A549 (cell line): Measurements from ENCODE around the gene SELENOO.

Source experiments
- CTCF ChIP-seq: fragments of >200 bp; sonication (Bioruptor Twin); formaldehyde crosslinking; IDR thresholded peaks from 3 replicates; pipeline ENCODE4 v1.5.1; 2016
- EP300 ChIP-seq, 2 experiments: fragments of >200 bp; sonication (Bioruptor Twin); formaldehyde crosslinking; IDR thresholded peaks; 2 replicates in 1 of 2; 3 replicates in 1 of 2; pipeline ENCODE4 v1.6.1; 2016 to 2017
- ESRRA ChIP-seq: fragments of 150-350 bp; IDR thresholded peaks from 2 replicates; pipeline ENCODE4 v1.6.1; 2014; ENCODE audit warnings: mild to moderate bottlenecking, low read length, borderline replicate concordance
- JUN ChIP-seq, 2 experiments: fragments of >200 bp; sonication (Bioruptor Twin); formaldehyde crosslinking; IDR thresholded peaks; 2 replicates in 1 of 2; 3 replicates in 1 of 2; pipeline ENCODE4 v1.6.1; 2016 to 2017
- JUNB ChIP-seq: fragments of >200 bp; sonication (Bioruptor Twin); formaldehyde crosslinking; IDR thresholded peaks from 2 replicates; pipeline ENCODE4 v1.6.1; 2016
- MAX ChIP-seq: IDR thresholded peaks from 2 replicates; pipeline ENCODE4 v1.6.1; 2012
- MAZ ChIP-seq: fragments of 150-350 bp; IDR thresholded peaks from 2 replicates; pipeline ENCODE4 v1.6.1; 2014; ENCODE audit warnings: antibody characterized with exemption, low read depth, low read length, borderline replicate concordance
- POLR2A ChIP-seq: IDR thresholded peaks from 2 replicates; pipeline ENCODE4 v1.6.1; 2012; ENCODE audit warnings: mild to moderate bottlenecking, low read length
- POLR2AphosphoS2 ChIP-seq: conservative IDR thresholded peaks from 2 replicates; pipeline ENCODE4 v1.6.1; 2012; ENCODE audit warnings: low read length, improper control_type of control experiment, inconsistent platforms
- SMC3 ChIP-seq: fragments of >200 bp; sonication (Bioruptor Twin); formaldehyde crosslinking; IDR thresholded peaks from 3 replicates; pipeline ENCODE4 v1.6.1; 2018; ENCODE audit warnings: inconsistent platforms
- USF2 ChIP-seq: fragments of 450-650 bp; IDR thresholded peaks from 2 replicates; pipeline ENCODE4 v1.6.1; 2014; ENCODE audit warnings: antibody characterized with exemption
- ZC3H11A ChIP-seq: fragments of 450-650 bp; IDR thresholded peaks from 2 replicates; pipeline ENCODE4 v1.6.1; 2014; ENCODE audit warnings: antibody characterized with exemption, mild to moderate bottlenecking
- ZSCAN20 ChIP-seq: fragments of 250-450 bp; sonication (Bioruptor Pico); IDR thresholded peaks from 2 replicates; pipeline ENCODE4 v1.8.0; 2022; ENCODE audit warnings: mild to moderate bottlenecking, moderate library complexity

DNA sequence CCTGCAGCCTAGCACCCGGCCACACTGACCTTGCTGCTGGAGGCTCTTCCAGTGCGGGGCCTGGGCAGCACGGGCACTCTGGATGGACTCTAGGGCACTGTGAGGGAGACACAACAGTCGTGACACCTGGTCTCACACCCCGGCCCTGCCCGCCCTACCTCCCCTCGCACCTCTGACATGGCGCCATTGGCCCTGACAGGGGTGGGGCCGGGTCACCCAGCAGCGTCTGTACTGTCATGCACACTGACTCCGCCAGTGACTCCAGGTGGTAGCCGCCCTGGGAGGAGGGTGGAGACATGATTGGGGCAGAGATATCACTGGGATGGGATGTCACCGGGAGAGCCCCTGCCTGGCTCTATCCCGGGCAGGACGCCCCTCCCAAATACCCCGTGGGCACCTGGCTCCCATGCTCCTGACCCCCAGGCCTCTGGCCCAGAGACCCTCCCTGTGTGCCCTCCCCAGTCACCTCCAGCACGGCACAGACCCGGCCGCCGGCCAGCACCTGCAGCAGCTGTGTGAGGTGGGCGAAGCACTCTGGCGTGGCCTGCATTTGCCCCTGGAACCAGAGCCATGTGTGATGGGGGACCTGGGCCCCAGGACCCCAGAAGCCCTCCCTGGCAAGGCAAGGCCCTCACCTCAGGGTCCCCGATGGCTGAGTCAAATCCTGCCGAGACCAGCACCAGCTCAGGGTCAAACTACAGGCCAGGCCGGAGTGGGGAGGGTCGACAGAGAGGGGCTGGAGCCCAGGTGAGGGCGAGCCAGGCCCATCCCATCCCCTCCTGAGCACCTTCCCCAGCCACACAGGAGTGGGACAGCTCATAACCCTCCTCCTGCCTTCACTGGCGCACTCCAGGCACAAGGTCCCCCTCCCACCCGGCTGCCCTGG, 47.6 kb downstream of the SELENOO start:
- no peak for TF ChIP-seq POLR2A
- no peak for TF ChIP-seq USF2
- no peak for TF ChIP-seq SMC3
- TF ChIP-seq MAZ = no peak
- TF ChIP-seq CTCF = no peak
- TF ChIP-seq ESRRA = no peak
- no peak for TF ChIP-seq JUNB
- TF ChIP-seq ZSCAN20 (CRISPR knock-in tag) = no peak
- no peak for TF ChIP-seq MAX
- TF ChIP-seq ZC3H11A = no peak
- no peak for TF ChIP-seq JUN (IDR thresholded peaks at IDR 0.05)
- TF ChIP-seq EP300 (IDR thresholded peaks at IDR 0.05) = no peak
- TF ChIP-seq POLR2AphosphoS2 = no peak
